Measurements from ENCODE around the gene RAB28. TPM values are rescaled to one million over a fixed set of nuclear protein-coding genes. Genes with fewer than 3 reads are reported as not detected.

The RAB28 gene
- total and polyA plus RNA-seq, 2 experiments from 2014 or later = 15.3 to 23.9 TPM

- peaks cover 27% of the 10 kb centered on the region; the same call in 2 of the 3 replicates for H3K36me3 Mint-ChIP-seq (ENCODE audit: low read depth)
- 0 out of 2 replicates have a peak, but pooled peaks cover 3% of the 10 kb centered on the region for H4K20me1 ChIP-seq (replicated peaks; ENCODE audit: insufficient read depth)
- H3K4me1 ChIP-seq (ENCODE audit: insufficient read depth) = peaks cover 19% of the 10 kb centered on the region
- no peak overlapping the region for H3K4me2 ChIP-seq
- no peaks in the 10 kb centered on the region for H3F3A ChIP-seq (replicated peaks; ENCODE audit: low read depth)
- no peaks in the 10 kb centered on the region for H3K27me3 ChIP-seq (ENCODE audit: insufficient read depth)
- no peaks in the 10 kb centered on the region for H3K27me3 Mint-ChIP-seq (ENCODE audit: insufficient read depth, low read depth, poor library complexity)
- ATAC-seq (no peak), DNase-seq (ENCODE audit: low spot score) (no peak)
- H3K27ac ChIP-seq (ENCODE audit: low read depth) = no peak overlapping the region
- H3K79me2 ChIP-seq (replicated peaks; ENCODE audit: insufficient read depth) = peaks cover 41% of the 10 kb centered on the region
- H3K36me3 ChIP-seq (ENCODE audit: insufficient read depth) = no peaks in the 10 kb centered on the region
- H3K27ac Mint-ChIP-seq = no peak overlapping the region
- no peak overlapping the region for H3K4me3 Mint-ChIP-seq
- H3K4me3 ChIP-seq = no peak overlapping the region
- no peaks in the 10 kb centered on the region for H3K9me2 ChIP-seq (ENCODE audit: insufficient read depth)
- peaks cover 14% of the 10 kb centered on the region for H3K4me1 Mint-ChIP-seq
- H3K9me3 Mint-ChIP-seq = peaks cover 14% of the 10 kb centered on the region; the same call in 2 of the 3 replicates
- H2AFZ ChIP-seq = no peak overlapping the region
- TF ChIP-seq, protein P1, sequence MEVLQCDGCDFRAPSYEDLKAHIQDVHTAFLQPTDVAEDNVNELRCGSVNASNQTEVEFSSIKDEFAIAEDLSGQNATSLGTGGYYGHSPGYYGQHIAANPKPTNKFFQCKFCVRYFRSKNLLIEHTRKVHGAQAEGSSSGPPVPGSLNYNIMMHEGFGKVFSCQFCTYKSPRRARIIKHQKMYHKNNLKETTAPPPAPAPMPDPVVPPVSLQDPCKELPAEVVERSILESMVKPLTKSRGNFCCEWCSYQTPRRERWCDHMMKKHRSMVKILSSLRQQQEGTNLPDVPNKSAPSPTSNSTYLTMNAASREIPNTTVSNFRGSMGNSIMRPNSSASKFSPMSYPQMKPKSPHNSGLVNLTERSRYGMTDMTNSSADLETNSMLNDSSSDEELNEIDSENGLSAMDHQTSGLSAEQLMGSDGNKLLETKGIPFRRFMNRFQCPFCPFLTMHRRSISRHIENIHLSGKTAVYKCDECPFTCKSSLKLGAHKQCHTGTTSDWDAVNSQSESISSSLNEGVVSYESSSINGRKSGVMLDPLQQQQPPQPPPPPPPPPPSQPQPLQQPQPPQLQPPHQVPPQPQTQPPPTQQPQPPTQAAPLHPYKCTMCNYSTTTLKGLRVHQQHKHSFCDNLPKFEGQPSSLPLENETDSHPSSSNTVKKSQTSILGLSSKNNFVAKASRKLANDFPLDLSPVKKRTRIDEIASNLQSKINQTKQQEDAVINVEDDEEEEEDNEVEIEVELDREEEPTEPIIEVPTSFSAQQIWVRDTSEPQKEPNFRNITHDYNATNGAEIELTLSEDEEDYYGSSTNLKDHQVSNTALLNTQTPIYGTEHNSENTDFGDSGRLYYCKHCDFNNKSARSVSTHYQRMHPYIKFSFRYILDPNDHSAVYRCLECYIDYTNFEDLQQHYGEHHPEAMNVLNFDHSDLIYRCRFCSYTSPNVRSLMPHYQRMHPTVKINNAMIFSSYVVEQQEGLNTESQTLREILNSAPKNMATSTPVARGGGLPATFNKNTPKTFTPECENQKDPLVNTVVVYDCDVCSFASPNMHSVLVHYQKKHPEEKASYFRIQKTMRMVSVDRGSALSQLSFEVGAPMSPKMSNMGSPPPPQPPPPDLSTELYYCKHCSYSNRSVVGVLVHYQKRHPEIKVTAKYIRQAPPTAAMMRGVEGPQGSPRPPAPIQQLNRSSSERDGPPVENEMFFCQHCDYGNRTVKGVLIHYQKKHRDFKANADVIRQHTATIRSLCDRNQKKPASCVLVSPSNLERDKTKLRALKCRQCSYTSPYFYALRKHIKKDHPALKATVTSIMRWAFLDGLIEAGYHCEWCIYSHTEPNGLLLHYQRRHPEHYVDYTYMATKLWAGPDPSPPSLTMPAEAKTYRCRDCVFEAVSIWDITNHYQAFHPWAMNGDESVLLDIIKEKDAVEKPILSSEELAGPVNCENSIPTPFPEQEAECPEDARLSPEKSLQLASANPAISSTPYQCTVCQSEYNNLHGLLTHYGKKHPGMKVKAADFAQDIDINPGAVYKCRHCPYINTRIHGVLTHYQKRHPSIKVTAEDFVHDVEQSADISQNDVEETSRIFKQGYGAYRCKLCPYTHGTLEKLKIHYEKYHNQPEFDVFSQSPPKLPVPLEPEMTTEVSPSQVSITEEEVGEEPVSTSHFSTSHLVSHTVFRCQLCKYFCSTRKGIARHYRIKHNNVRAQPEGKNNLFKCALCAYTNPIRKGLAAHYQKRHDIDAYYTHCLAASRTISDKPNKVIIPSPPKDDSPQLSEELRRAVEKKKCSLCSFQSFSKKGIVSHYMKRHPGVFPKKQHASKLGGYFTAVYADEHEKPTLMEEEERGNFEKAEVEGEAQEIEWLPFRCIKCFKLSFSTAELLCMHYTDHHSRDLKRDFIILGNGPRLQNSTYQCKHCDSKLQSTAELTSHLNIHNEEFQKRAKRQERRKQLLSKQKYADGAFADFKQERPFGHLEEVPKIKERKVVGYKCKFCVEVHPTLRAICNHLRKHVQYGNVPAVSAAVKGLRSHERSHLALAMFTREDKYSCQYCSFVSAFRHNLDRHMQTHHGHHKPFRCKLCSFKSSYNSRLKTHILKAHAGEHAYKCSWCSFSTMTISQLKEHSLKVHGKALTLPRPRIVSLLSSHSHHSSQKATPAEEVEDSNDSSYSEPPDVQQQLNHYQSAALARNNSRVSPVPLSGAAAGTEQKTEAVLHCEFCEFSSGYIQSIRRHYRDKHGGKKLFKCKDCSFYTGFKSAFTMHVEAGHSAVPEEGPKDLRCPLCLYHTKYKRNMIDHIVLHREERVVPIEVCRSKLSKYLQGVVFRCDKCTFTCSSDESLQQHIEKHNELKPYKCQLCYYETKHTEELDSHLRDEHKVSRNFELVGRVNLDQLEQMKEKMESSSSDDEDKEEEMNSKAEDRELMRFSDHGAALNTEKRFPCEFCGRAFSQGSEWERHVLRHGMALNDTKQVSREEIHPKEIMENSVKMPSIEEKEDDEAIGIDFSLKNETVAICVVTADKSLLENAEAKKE (CRISPR knock-in tag; IDR thresholded peaks at IDR 0.05) = no peak
- TF ChIP-seq REST (IDR thresholded peaks at IDR 0.05; ENCODE audit: unreplicated experiment) (no peak), STAT1 (IDR thresholded peaks at IDR 0.05; ENCODE audit: unreplicated experiment) (no peak), NANOG (IDR thresholded peaks at IDR 0.05; ENCODE audit: borderline replicate concordance) (no peak), CREB1 (CRISPR knock-in tag; IDR thresholded peaks at IDR 0.05; ENCODE audit: low read depth) (no peak), EZH2 (IDR thresholded peaks at IDR 0.05; ENCODE audit: low read depth, unreplicated experiment) (no peak), ZNF114 (CRISPR knock-in tag; IDR thresholded peaks at IDR 0.05) (no peak), POLR2AphosphoS5 (IDR thresholded peaks at IDR 0.05; ENCODE audit: low read depth) (no peak), ZNF331 (CRISPR knock-in tag; IDR thresholded peaks at IDR 0.05; ENCODE audit: low read depth) (no peak), JUNB (IDR thresholded peaks at IDR 0.05; ENCODE audit: unreplicated experiment) (no peak), EZH2phosphoT487 (IDR thresholded peaks at IDR 0.05; ENCODE audit: unreplicated experiment) (no peak), CTCF (conservative IDR thresholded peaks at IDR 0.05; ENCODE audit: low read depth in 2 of 2) (no peak)
- TF ChIP-seq, protein P2, sequence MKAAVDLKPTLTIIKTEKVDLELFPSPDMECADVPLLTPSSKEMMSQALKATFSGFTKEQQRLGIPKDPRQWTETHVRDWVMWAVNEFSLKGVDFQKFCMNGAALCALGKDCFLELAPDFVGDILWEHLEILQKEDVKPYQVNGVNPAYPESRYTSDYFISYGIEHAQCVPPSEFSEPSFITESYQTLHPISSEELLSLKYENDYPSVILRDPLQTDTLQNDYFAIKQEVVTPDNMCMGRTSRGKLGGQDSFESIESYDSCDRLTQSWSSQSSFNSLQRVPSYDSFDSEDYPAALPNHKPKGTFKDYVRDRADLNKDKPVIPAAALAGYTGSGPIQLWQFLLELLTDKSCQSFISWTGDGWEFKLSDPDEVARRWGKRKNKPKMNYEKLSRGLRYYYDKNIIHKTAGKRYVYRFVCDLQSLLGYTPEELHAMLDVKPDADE (IDR thresholded peaks at IDR 0.05) = no peak
Measured at GRCh38 chr4:13436962-13437361, 47.2 kb downstream of the RAB28 start.
